ENCODE measurements around the gene VDAC2.

Gene VDAC2

GRCh38 chr10:75223507-75223906 lies 12.9 kb downstream of the VDAC2 start:
- FAIRE-seq, result no peak
- DNase-seq (ENCODE audit: insufficient read length), result no peak
- TF ChIP-seq POLR2AphosphoS5 (IDR thresholded peaks at IDR 0.05; ENCODE audit: low read depth, low read length), result no peak
- no peak for TF ChIP-seq POLR2A (IDR thresholded peaks at IDR 0.05; ENCODE audit: low read depth, low read length)
- TF ChIP-seq TAF1 (IDR thresholded peaks at IDR 0.05; ENCODE audit: borderline replicate concordance, low read depth, low read length), result no peak

- FAIRE-seq, result no peak
- TF ChIP-seq TAF1 (IDR thresholded peaks at IDR 0.05; ENCODE audit: borderline replicate concordance, low read depth, low read length) (no peak), POLR2AphosphoS5 (IDR thresholded peaks at IDR 0.05; ENCODE audit: low read depth, low read length) (no peak), POLR2A (IDR thresholded peaks at IDR 0.05; ENCODE audit: low read depth, low read length) (no peak)
- DNase-seq (ENCODE audit: insufficient read length), result no peak
These were observed 15.5 kb downstream of the VDAC2 start for GRCh38 chr10:75226095-75226494.

- DNase-seq (ENCODE audit: insufficient read length) (no peak), FAIRE-seq (no peak)
- TF ChIP-seq TAF1 (IDR thresholded peaks at IDR 0.05; ENCODE audit: borderline replicate concordance, low read depth, low read length) (no peak), POLR2AphosphoS5 (IDR thresholded peaks at IDR 0.05; ENCODE audit: low read depth, low read length) (no peak), POLR2A (IDR thresholded peaks at IDR 0.05; ENCODE audit: low read depth, low read length) (no peak)
These were observed 16.1 kb downstream of the VDAC2 start for GRCh38 chr10:75226656-75227055.

GRCh38 chr10:75228278-75228677 lies 17.7 kb downstream of the VDAC2 start:
- TF ChIP-seq TAF1 (IDR thresholded peaks at IDR 0.05; ENCODE audit: borderline replicate concordance, low read depth, low read length), result no peak
- TF ChIP-seq POLR2AphosphoS5 (IDR thresholded peaks at IDR 0.05; ENCODE audit: low read depth, low read length), result no peak
- TF ChIP-seq POLR2A (IDR thresholded peaks at IDR 0.05; ENCODE audit: low read depth, low read length), result no peak
- FAIRE-seq (no peak), DNase-seq (ENCODE audit: insufficient read length) (no peak)

GRCh38 chr10:75228834-75229233 lies 18.2 kb downstream of the VDAC2 start:
- no peak for TF ChIP-seq POLR2AphosphoS5 (IDR thresholded peaks at IDR 0.05; ENCODE audit: low read depth, low read length)
- no peak for TF ChIP-seq TAF1 (IDR thresholded peaks at IDR 0.05; ENCODE audit: borderline replicate concordance, low read depth, low read length)
- no peak for TF ChIP-seq POLR2A (IDR thresholded peaks at IDR 0.05; ENCODE audit: low read depth, low read length)
- FAIRE-seq (no peak), DNase-seq (ENCODE audit: insufficient read length) (no peak)

GRCh38 chr10:75229971-75230370 lies 19.4 kb downstream of the VDAC2 start:
- TF ChIP-seq POLR2AphosphoS5 (IDR thresholded peaks at IDR 0.05; ENCODE audit: low read depth, low read length) (no peak), TAF1 (IDR thresholded peaks at IDR 0.05; ENCODE audit: borderline replicate concordance, low read depth, low read length) (no peak), POLR2A (IDR thresholded peaks at IDR 0.05; ENCODE audit: low read depth, low read length) (no peak)
- FAIRE-seq (no peak), DNase-seq (ENCODE audit: insufficient read length) (no peak)

GRCh38 chr10:75230600-75231038 lies 20.0 kb downstream of the VDAC2 start:
- peak; percentile 65 for DNase-seq (ENCODE audit: insufficient read length)
- no peak for TF ChIP-seq POLR2AphosphoS5 (IDR thresholded peaks at IDR 0.05; ENCODE audit: low read depth, low read length)
- no peak for TF ChIP-seq POLR2A (IDR thresholded peaks at IDR 0.05; ENCODE audit: low read depth, low read length)
- TF ChIP-seq TAF1 (IDR thresholded peaks at IDR 0.05; ENCODE audit: borderline replicate concordance, low read depth, low read length), result no peak
- FAIRE-seq, result peak; percentile 95

GRCh38 chr10:75231672-75232581 lies 21.3 kb downstream of the VDAC2 start:
- DNase-seq (ENCODE audit: insufficient read length) (no peak), FAIRE-seq (peak; percentile 5)
- TF ChIP-seq TAF1 (IDR thresholded peaks at IDR 0.05; ENCODE audit: borderline replicate concordance, low read depth, low read length) (no peak), POLR2A (IDR thresholded peaks at IDR 0.05; ENCODE audit: low read depth, low read length) (peak; percentile 54), POLR2AphosphoS5 (IDR thresholded peaks at IDR 0.05; ENCODE audit: low read depth, low read length) (peak; percentile 72)

GRCh38 chr10:75233444-75234016 lies 22.9 kb downstream of the VDAC2 start:
- DNase-seq (ENCODE audit: insufficient read length) (no peak), FAIRE-seq (no peak)
- TF ChIP-seq POLR2A (IDR thresholded peaks at IDR 0.05; ENCODE audit: low read depth, low read length) (no peak), TAF1 (IDR thresholded peaks at IDR 0.05; ENCODE audit: borderline replicate concordance, low read depth, low read length) (no peak), POLR2AphosphoS5 (IDR thresholded peaks at IDR 0.05; ENCODE audit: low read depth, low read length) (no peak; the same call in 1 of the 2 replicates)

- peak; percentile 88 for DNase-seq (ENCODE audit: insufficient read length)
- peak; percentile 90 for FAIRE-seq
- no peak for TF ChIP-seq POLR2AphosphoS5 (IDR thresholded peaks at IDR 0.05; ENCODE audit: low read depth, low read length)
- TF ChIP-seq TAF1 (IDR thresholded peaks at IDR 0.05; ENCODE audit: borderline replicate concordance, low read depth, low read length), result 0 out of 2 replicates have a peak, but pooled peaks have one; percentile 13
- no peak for TF ChIP-seq POLR2A (IDR thresholded peaks at IDR 0.05; ENCODE audit: low read depth, low read length)
These were observed 23.6 kb downstream of the VDAC2 start for GRCh38 chr10:75234017-75234682.

GRCh38 chr10:75234683-75235374 lies 24.2 kb downstream of the VDAC2 start:
- no peak for TF ChIP-seq TAF1 (IDR thresholded peaks at IDR 0.05; ENCODE audit: borderline replicate concordance, low read depth, low read length)
- FAIRE-seq (no peak), DNase-seq (ENCODE audit: insufficient read length) (no peak)

Measured in GM12892 (cell line).